Amygdala (tissue), 56 donors: ENCODE measurements around the gene CDKN2B.
A peak's percentile ranks its signal among the peaks of the same experiment; 100 is the strongest.
"Not testable (repeated sequence)": the region's sequence is repeated elsewhere in the genome, so short reads cannot be mapped to it uniquely, and the experiment has no call there.

Experiments used
- DNase-seq, 56 donors: peaks; one replicate each; lab custom pipeline; 2025; lab: John Stamatoyannopoulos, UW

CDKN2B gene

DNA sequence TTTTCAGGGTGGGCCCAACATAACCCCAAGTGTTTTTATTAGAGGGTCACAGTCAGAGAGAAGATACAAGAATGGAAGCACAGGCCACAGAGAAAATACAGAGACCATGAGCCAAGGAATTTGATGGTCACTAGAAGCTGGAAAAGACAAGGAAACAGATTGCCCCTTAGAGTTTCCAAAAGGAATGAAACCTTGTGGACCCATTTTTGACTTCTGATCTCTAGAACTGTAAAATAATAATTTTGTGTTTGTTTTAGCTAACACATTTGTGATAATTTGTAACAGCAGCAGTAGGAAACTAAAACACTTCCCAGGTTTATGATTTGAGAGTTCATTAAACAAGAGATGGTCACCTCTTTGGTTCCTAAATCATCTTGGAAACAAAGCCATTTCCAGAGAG lies 36.7 kb downstream of the CDKN2B start:
- no peak for DNase-seq

- DNase-seq = no peak
These were observed 38.1 kb downstream of the CDKN2B start for GRCh38 chr9:21970800-21971640.

DNA sequence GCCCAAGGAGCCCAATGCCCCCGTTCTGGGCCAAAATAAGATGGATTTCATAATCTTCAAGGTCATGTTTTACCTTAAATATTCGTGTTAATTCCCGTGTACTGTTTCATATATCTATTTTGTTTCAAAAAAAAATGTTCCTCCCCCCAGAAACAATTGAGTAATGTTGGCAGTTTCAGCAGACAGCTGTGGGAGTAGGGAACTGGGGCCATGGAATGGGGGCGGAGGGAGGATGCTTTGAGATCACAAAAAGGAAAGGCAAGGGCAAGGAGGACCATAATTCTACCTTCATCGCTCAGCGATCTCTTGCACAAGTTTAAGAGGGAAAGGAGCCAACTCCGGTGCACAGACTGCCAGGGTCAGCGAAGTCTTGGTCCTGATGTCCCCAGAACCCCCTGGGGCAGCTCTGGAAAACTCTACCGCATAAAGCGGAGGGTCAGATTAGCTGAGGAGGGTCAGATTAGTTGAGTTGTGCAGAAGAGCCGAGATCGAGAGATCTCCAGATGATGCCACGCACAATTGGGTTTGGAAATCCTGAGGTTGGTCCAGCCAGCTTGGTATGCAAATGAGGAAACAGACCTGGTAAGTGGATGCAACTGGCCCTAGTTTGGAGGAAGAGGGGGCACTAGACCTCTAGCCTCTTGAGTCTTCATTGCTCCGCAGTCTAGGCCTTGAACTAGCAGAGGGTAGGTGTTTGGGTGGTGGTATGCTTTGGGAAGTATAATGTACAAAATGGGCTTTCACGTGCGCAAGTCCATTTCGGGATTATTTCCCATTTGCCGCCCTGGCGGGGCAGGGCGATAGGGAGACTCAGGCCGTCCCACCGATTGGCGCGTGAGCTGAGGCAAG lies 38.9 kb downstream of the CDKN2B start:
- no peak for DNase-seq

DNA sequence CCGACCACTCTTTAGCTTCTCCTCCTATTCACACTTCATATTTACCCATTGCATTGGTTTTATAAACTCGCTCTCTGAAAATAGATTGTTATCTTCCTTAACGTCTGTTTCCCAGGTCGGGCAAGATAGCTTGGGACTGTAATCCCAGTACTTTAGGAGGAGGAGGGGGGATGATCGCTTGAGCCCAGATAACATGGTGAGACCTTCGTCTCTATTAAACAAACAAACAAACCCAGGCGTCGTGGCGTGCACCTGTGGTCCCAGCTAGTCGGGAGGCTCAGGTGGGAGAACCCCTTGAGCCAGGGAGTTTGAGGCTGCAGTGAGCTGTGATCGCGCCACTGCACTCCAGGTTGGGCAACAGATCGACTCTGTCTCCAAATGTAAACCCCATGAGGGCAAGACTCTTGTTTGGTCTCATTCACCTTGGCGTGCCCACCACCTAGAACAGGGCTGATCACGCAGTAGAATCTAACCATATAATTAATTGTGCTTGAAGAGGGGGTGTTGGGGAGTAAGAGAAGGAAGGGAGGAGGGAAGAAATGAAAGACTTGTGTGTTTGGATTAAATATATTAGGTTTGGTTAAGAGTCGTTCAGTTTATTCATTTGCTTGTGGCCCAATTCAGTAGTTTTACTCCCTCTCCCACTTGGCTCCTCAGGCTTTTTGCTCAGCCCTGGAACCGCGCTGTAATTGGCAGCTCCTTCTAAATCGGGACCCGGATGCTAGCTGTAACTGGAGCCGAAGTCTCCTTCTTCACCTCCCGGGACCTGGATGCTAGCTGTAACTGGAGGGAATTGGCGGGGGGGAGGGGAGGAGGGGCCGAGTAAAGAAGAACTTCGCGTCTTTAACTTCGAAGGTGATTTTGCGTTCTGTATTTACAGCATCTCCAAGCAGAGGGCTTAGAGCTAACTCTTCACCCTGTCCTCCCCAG lies 39.8 kb downstream of the CDKN2B start:
- no peak for DNase-seq

GRCh38 chr9:21968331-21969010 lies 40.6 kb downstream of the CDKN2B start:
- DNase-seq = no peak

DNA sequence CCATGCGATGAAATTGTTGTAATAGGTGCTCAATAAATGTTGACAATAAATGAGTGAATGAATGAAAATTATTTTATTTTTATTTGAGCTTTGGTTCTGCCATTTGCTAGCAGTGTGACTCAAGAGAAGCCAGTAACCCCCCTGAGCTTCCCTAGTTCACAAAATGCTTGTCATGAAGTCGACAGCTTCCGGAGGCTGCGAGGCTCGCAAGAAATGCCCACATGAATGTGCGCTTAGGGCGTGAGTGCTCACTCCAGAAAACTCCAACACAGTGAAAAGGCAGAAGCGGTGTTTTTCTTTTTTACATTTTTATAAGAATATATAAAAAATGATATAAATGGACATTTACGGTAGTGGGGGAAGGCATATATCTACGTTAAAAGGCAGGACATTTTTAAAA lies 41.4 kb downstream of the CDKN2B start:
- DNase-seq = no peak

GRCh38 chr9:21967169-21967568 lies 41.9 kb downstream of the CDKN2B start:
- no peak for DNase-seq

DNA sequence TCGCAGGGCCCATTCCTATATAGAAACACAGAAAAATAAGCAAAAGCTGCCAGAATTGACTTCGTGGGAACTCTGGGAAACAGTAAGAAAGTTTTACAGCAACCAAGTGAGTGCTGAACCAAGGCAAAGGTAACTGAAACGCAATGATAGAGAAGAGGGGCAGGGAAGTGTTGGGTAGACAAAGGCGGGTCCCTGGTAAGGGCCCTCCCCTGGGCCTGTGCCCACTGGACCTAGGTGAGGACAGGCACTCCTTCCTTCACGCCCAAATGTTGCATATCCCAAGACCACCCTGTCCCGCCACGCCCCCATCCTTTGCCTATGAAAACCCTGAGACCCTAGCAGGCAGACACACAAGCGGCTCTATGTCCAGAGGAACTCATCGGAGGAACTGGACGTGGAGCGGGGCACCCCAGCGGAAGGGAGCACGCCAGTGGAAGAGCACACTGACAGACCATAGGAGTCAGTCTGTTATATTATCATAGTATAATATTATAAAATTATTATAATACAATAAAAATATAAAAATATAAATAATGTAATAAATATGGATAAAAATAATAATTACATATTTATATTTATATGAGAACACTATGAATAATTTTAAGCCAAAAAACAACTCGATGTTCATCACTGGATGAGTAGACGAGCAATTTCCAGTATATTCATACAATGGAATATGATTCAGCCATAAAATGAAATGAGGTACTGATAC lies 42.8 kb downstream of the CDKN2B start:
- no peak for DNase-seq

- peak in 2 of 56 donors; percentile 13 to 26 for DNase-seq
These were observed 43.6 kb downstream of the CDKN2B start for GRCh38 chr9:21965401-21965951.

- no peak for DNase-seq
These were observed 44.1 kb downstream of the CDKN2B start for GRCh38 chr9:21964925-21965385.

GRCh38 chr9:21961569-21961968 lies 47.5 kb downstream of the CDKN2B start:
- no peak for DNase-seq

DNA sequence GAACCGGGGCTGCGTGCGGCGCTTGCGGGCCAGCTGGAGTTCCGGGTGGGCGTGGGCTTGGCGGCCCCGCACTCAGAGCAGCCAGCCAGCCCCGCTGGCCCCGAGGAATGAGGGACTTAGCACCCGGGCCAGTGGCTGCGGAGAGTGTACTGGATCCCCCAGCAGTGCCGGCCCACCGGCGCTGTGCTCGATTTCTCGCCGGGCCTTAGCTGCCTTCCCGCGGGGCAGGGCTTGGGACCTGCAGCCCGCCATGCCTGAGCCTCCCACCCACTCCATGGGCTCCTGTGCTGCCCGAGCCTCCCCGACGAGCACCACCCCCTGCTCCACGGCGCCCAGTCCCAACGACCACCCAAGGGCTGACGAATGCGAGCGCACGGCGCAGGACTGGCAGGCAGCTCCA lies 49.8 kb downstream of the CDKN2B start:
- DNase-seq = not testable (repeated sequence)

DNA sequence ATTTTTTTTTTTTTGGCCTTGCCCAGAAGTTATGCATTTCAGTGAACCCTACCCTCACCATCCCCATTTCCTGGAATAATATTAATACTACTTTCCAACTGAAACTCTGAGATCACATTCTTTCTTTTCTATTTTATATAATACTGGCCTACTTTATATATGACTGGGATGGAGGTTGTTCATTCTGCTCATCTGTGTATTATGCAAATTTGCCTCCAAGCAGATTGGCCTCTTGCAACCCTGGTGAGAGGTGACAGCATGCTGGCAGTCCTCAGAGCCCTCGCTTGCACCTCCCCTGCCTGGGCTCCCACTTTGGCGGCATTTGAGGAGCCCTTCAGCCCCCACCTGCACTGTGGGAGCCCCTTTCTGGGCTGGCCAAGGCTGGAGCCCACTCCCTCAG lies 50.3 kb downstream of the CDKN2B start:
- DNase-seq = no peak
